Measurements from ENCODE around the gene BRS3. TPM values are rescaled to one million over a fixed set of nuclear protein-coding genes. Genes with fewer than 3 reads are reported as not detected.

BRS3 gene
- total RNA-seq, 4 donors from 2014 or later, result not detected

DNA sequence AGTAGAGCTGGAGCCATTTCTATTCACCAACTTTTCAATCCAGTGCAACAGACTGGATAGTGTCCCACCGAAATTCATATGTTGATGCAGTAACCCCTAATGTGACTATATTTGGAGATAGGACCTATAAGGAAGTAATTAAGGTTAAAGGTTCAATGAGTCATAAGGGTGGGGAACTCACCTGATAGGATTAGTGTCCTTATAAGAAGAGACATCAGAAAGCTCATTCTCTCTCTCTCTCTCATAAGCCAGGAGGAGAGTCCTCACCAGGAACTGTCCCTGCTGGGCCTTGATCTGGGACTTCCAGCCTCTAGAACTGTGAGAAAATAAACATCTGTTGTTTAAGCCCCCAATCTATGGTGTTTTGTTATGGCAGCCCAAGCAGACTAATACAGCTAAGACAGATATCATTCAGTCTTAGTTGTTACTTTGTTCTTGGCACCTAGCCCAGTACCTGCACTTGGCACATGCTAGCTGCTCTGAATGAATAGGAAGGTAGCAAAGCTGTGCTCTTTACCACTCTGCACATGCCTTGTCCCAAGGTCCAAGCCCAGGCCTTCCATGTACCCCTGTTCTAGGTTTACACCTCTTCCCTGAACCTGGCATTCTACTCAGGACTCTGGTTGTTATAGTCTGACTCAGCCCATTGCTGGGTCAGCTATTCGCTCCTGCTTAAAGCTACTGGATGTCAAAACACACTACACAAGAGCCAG, 19.2 kb upstream of the BRS3 start:
- Histone ChIP-seq H3K4me1 (no peaks in the 10 kb centered on the region), H3K36me3 (no peaks in the 10 kb centered on the region), H3K27ac (replicated peaks in 1 of 4) (no peak overlapping the region), H3K27me3 (no peaks in the 10 kb centered on the region), H3K9me3 (no peaks in the 10 kb centered on the region), H3K4me3 (no peak overlapping the region)
- TF ChIP-seq POLR2A (IDR thresholded peaks at IDR 0.05; ENCODE audit: low read depth) (no peak), EP300 (IDR thresholded peaks at IDR 0.05) (no peak), POLR2AphosphoS5 (IDR thresholded peaks at IDR 0.05) (no peak), CTCF (IDR thresholded peaks at IDR 0.05) (no peak)
- no peak for DNase-seq (ENCODE audit: extremely low spot score)
- intact Hi-C loops (cut with DNase I), result no loop called here
- WGBS, result 85% methylated on average over 2 of the region's 2 CpGs

- TF ChIP-seq POLR2AphosphoS5 (IDR thresholded peaks at IDR 0.05) (no peak), EP300 (IDR thresholded peaks at IDR 0.05) (no peak), POLR2A (IDR thresholded peaks at IDR 0.05; ENCODE audit: low read depth) (no peak), CTCF (IDR thresholded peaks at IDR 0.05) (no peak)
- 45% methylated on average over 3 of the region's 4 CpGs for WGBS
- H3K4me1 ChIP-seq, result no peaks in the 10 kb centered on the region
- intact Hi-C loops (cut with DNase I), result no loop called here
- H3K27me3 ChIP-seq, result no peaks in the 10 kb centered on the region
- no peaks in the 10 kb centered on the region for H3K36me3 ChIP-seq
- H3K27ac ChIP-seq (replicated peaks in 1 of 4), result no peak overlapping the region
- DNase-seq (ENCODE audit: extremely low spot score), result no peak
- no peak overlapping the region for H3K4me3 ChIP-seq
- H3K9me3 ChIP-seq, result no peaks in the 10 kb centered on the region
These were observed 14.1 kb upstream of the BRS3 start for GRCh38 chrX:136473663-136474062.

- Histone ChIP-seq H3K4me1 (peaks cover 0 to 3% (median under 1%) of the 10 kb centered on the region in 4 donors), H3K27ac (replicated peaks in 1 of 4) (no peak overlapping the region), H3K9me3 (no peaks in the 10 kb centered on the region), H3K27me3 (no peaks in the 10 kb centered on the region), H3K4me3 (no peak overlapping the region), H3K36me3 (no peaks in the 10 kb centered on the region)
- 62% methylated on average over 3 of the region's 3 CpGs for WGBS
- intact Hi-C loops (cut with DNase I), result no loop called here
- TF ChIP-seq POLR2AphosphoS5 (IDR thresholded peaks at IDR 0.05) (no peak), POLR2A (IDR thresholded peaks at IDR 0.05; ENCODE audit: low read depth) (no peak), EP300 (IDR thresholded peaks at IDR 0.05) (no peak), CTCF (IDR thresholded peaks at IDR 0.05) (no peak)
- DNase-seq (ENCODE audit: extremely low spot score), result no peak
These were observed 12.5 kb upstream of the BRS3 start for GRCh38 chrX:136475236-136475635.

DNA sequence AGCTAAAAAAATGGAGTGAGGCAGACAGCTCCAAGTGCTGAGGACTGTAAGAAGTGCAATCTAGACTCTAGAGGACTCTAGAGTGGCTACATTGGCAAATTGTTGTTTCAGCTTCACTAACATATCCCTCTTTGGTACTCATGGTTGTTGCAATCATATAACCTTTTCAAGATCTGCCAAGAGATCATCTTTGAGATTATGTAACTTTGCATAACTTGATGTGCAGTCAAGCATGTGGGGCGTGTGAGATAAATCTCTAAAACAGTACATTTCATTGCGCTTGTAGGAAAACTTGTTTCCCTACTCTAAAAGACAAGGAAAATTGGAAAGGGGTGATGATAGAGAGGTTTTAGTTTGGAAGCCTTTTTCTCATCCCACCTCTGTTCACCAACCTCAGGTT, 11.2 kb upstream of the BRS3 start:
- H3K4me1 ChIP-seq, result peaks cover 0 to 4% (median 2%) of the 10 kb centered on the region in 4 donors
- no peaks in the 10 kb centered on the region for H3K27me3 ChIP-seq
- TF ChIP-seq POLR2A (IDR thresholded peaks at IDR 0.05; ENCODE audit: low read depth), result no peak
- no peak for TF ChIP-seq CTCF (IDR thresholded peaks at IDR 0.05)
- TF ChIP-seq EP300 (IDR thresholded peaks at IDR 0.05), result no peak
- TF ChIP-seq POLR2AphosphoS5 (IDR thresholded peaks at IDR 0.05), result no peak
- no peak overlapping the region for H3K27ac ChIP-seq (replicated peaks in 1 of 4)
- intact Hi-C loops (cut with DNase I), result no loop called here
- WGBS, result 79% methylated on average over 2 of the region's 2 CpGs
- no peak for DNase-seq (ENCODE audit: extremely low spot score)
- no peaks in the 10 kb centered on the region for H3K36me3 ChIP-seq
- H3K9me3 ChIP-seq, result no peaks in the 10 kb centered on the region
- H3K4me3 ChIP-seq, result no peak overlapping the region

- peaks cover 0 to 4% (median 2%) of the 10 kb centered on the region in 4 donors for H3K4me1 ChIP-seq
- no peaks in the 10 kb centered on the region for H3K36me3 ChIP-seq
- TF ChIP-seq POLR2A (IDR thresholded peaks at IDR 0.05; ENCODE audit: low read depth) (no peak), POLR2AphosphoS5 (IDR thresholded peaks at IDR 0.05) (no peak)
- no peak overlapping the region for H3K4me3 ChIP-seq
- H3K27me3 ChIP-seq, result no peaks in the 10 kb centered on the region
- 48% methylated on average over 2 of the region's 2 CpGs for WGBS
- intact Hi-C loops (cut with DNase I), result no loop called here
- no peak for DNase-seq (ENCODE audit: extremely low spot score)
- no peak overlapping the region for H3K27ac ChIP-seq (replicated peaks in 1 of 4)
- no peaks in the 10 kb centered on the region for H3K9me3 ChIP-seq
These were observed 10.7 kb upstream of the BRS3 start for GRCh38 chrX:136477026-136477425.

Data from esophagus muscularis mucosa (tissue), 4 donors.